ENCODE measurements around the gene CSNK1D. TPM values are rescaled to one million over a fixed set of nuclear protein-coding genes. Genes with fewer than 3 reads are reported as not detected.

The CSNK1D gene
- total RNA-seq, 1 donor, result 50.3 TPM

GRCh38 chr17:82228278-82228841 is 45.1 kb downstream of the CSNK1D start:
- DNase-seq (ENCODE audit: insufficient read length, low spot score, missing footprints), result peak; percentile 82
- H3K4me2 ChIP-seq (ENCODE audit: insufficient read depth, low read length), result peak overlapping the region; percentile 67
- peaks cover 5% of the 10 kb centered on the region for H3K36me3 ChIP-seq (ENCODE audit: insufficient read depth, low read length)
- peak overlapping the region; percentile 41 for H3K27ac ChIP-seq (ENCODE audit: low read depth, low read length)
- H2AFZ ChIP-seq (ENCODE audit: low read length), result no peak overlapping the region
- H3K4me1 ChIP-seq (ENCODE audit: insufficient read depth, low read length), result no peaks in the 10 kb centered on the region
- no peak for TF ChIP-seq CTCF (IDR thresholded peaks at IDR 0.05; ENCODE audit: extremely low read depth, low read depth, low read length)
- H3K9me3 ChIP-seq (ENCODE audit: low read depth, low read length), result no peaks in the 10 kb centered on the region
- peak overlapping the region; percentile 89 for H3K4me3 ChIP-seq (ENCODE audit: insufficient read depth, low read length)
- peaks cover 45% of the 10 kb centered on the region for H3K79me2 ChIP-seq (ENCODE audit: insufficient read depth, low read length)
- peaks cover 36% of the 10 kb centered on the region for H4K20me1 ChIP-seq (ENCODE audit: insufficient read depth, low read length)
- H3K27me3 ChIP-seq (ENCODE audit: insufficient read depth, low read length), result no peaks in the 10 kb centered on the region

- Histone ChIP-seq H3K27me3 (ENCODE audit: insufficient read depth, low read length) (no peaks in the 10 kb centered on the region), H3K79me2 (ENCODE audit: insufficient read depth, low read length) (peaks cover 39% of the 10 kb centered on the region), H3K9me3 (ENCODE audit: low read depth, low read length) (no peaks in the 10 kb centered on the region), H2AFZ (ENCODE audit: low read length) (no peak overlapping the region), H4K20me1 (ENCODE audit: insufficient read depth, low read length) (peaks cover 31% of the 10 kb centered on the region), H3K4me1 (ENCODE audit: insufficient read depth, low read length) (no peaks in the 10 kb centered on the region), H3K4me2 (ENCODE audit: insufficient read depth, low read length) (peak overlapping the region; percentile 67), H3K4me3 (ENCODE audit: insufficient read depth, low read length) (peak overlapping the region; percentile 89), H3K36me3 (ENCODE audit: insufficient read depth, low read length) (no peaks in the 10 kb centered on the region), H3K27ac (ENCODE audit: low read depth, low read length) (no peak overlapping the region)
- DNase-seq (ENCODE audit: insufficient read length, low spot score, missing footprints), result peak; percentile 88
- no peak for TF ChIP-seq CTCF (IDR thresholded peaks at IDR 0.05; ENCODE audit: extremely low read depth, low read depth, low read length)
Measured at GRCh38 chr17:82227629-82228277, 45.7 kb downstream of the CSNK1D start.

GRCh38 chr17:82226809-82227628 is 46.5 kb downstream of the CSNK1D start:
- Histone ChIP-seq H3K36me3 (ENCODE audit: insufficient read depth, low read length) (no peaks in the 10 kb centered on the region), H3K79me2 (ENCODE audit: insufficient read depth, low read length) (peaks cover 31% of the 10 kb centered on the region), H3K27ac (ENCODE audit: low read depth, low read length) (no peak overlapping the region), H3K4me2 (ENCODE audit: insufficient read depth, low read length) (no peak overlapping the region), H3K27me3 (ENCODE audit: insufficient read depth, low read length) (no peaks in the 10 kb centered on the region), H2AFZ (ENCODE audit: low read length) (no peak overlapping the region), H3K4me3 (ENCODE audit: insufficient read depth, low read length) (no peak overlapping the region), H4K20me1 (ENCODE audit: insufficient read depth, low read length) (peaks cover 24% of the 10 kb centered on the region), H3K4me1 (ENCODE audit: insufficient read depth, low read length) (no peaks in the 10 kb centered on the region), H3K9me3 (ENCODE audit: low read depth, low read length) (no peaks in the 10 kb centered on the region)
- DNase-seq (ENCODE audit: insufficient read length, low spot score, missing footprints), result peak; percentile 93
- no peak for TF ChIP-seq CTCF (IDR thresholded peaks at IDR 0.05; ENCODE audit: extremely low read depth, low read depth, low read length)

Measured in osteoblast (primary cell).